ENCODE measurements around the gene EGFR. TPM values are rescaled to one million over a fixed set of nuclear protein-coding genes. Genes with fewer than 3 reads are reported as not detected.

The EGFR gene
- total and polyA plus RNA-seq, 4 donors, result 24.1 to 57.6 (median 29.9) TPM

GRCh38 chr7:55206235-55207029 lies 187.6 kb downstream of the EGFR start:
- no peak for DNase-seq (ENCODE audit: low read depth in 4 of 6, low spot score in 6 of 6)
- Histone ChIP-seq H3K4me3 (ENCODE audit: low read depth, low read length) (no peak overlapping the region), H3K27me3 (ENCODE audit: control insufficient read depth, insufficient read depth, low read length) (no peaks in the 10 kb centered on the region), H3K27ac (ENCODE audit: low read depth, low read length) (no peak overlapping the region), H3K36me3 (ENCODE audit: control insufficient read depth, insufficient read depth, low read length) (peaks cover 27% of the 10 kb centered on the region), H3K9me3 (ENCODE audit: control insufficient read depth, insufficient read depth, low read length) (no peaks in the 10 kb centered on the region), H3K4me1 (ENCODE audit: control insufficient read depth, insufficient read depth, low read length) (peaks cover 4% of the 10 kb centered on the region)
- WGBS (ENCODE audit: insufficient coverage), result 94% methylated on average over 7 of the region's 9 CpGs

DNA sequence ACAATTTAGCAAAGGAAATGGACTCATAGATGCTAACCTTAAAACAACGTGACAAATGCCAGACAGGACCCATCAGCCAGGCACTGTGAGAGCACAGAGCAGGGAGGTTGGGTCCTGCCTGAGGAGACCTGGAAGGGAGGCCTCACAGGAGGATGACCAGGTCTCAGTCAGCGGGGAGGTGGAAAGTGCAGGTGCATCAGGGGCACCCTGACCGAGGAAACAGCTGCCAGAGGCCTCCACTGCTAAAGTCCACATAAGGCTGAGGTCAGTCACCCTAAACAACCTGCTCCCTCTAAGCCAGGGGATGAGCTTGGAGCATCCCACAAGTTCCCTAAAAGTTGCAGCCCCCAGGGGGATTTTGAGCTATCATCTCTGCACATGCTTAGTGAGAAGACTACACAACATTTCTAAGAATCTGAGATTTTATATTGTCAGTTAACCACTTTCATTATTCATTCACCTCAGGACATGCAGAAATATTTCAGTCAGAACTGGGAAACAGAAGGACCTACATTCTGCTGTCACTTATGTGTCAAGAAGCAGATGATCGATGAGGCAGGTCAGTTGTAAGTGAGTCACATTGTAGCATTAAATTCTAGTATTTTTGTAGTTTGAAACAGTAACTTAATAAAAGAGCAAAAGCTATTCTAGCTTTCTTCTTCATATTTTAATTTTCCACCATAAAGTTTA lies 188.8 kb downstream of the EGFR start:
- 91% methylated on average over 2 of the region's 4 CpGs for WGBS (ENCODE audit: insufficient coverage)
- peaks cover 21% of the 10 kb centered on the region for H3K36me3 ChIP-seq (ENCODE audit: control insufficient read depth, insufficient read depth, low read length)
- H3K4me3 ChIP-seq (ENCODE audit: low read depth, low read length), result no peak overlapping the region
- no peaks in the 10 kb centered on the region for H3K27me3 ChIP-seq (ENCODE audit: control insufficient read depth, insufficient read depth, low read length)
- no peaks in the 10 kb centered on the region for H3K9me3 ChIP-seq (ENCODE audit: control insufficient read depth, insufficient read depth, low read length)
- no peak overlapping the region for H3K27ac ChIP-seq (ENCODE audit: low read depth, low read length)
- no peak for DNase-seq (ENCODE audit: low read depth in 4 of 6, low spot score in 6 of 6)
- H3K4me1 ChIP-seq (ENCODE audit: control insufficient read depth, insufficient read depth, low read length), result peaks cover 10% of the 10 kb centered on the region

GRCh38 chr7:55209366-55209765 lies 190.5 kb downstream of the EGFR start:
- Histone ChIP-seq H3K9me3 (ENCODE audit: control insufficient read depth, insufficient read depth, low read length) (no peaks in the 10 kb centered on the region), H3K4me1 (ENCODE audit: control insufficient read depth, insufficient read depth, low read length) (peaks cover 21% of the 10 kb centered on the region), H3K27ac (ENCODE audit: low read depth, low read length) (no peak overlapping the region), H3K36me3 (ENCODE audit: control insufficient read depth, insufficient read depth, low read length) (peaks cover 9% of the 10 kb centered on the region), H3K27me3 (ENCODE audit: control insufficient read depth, insufficient read depth, low read length) (no peaks in the 10 kb centered on the region), H3K4me3 (ENCODE audit: low read depth, low read length) (no peak overlapping the region)
- no peak for DNase-seq (ENCODE audit: low read depth in 4 of 6, low spot score in 6 of 6)
- 67% methylated on average over 3 of the region's 4 CpGs for WGBS (ENCODE audit: insufficient coverage)

GRCh38 chr7:55210176-55210575 lies 191.4 kb downstream of the EGFR start:
- Histone ChIP-seq H3K27ac (ENCODE audit: low read depth, low read length) (no peak overlapping the region), H3K4me1 (ENCODE audit: control insufficient read depth, insufficient read depth, low read length) (peaks cover 21% of the 10 kb centered on the region), H3K4me3 (ENCODE audit: low read depth, low read length) (no peak overlapping the region), H3K27me3 (ENCODE audit: control insufficient read depth, insufficient read depth, low read length) (no peaks in the 10 kb centered on the region), H3K36me3 (ENCODE audit: control insufficient read depth, insufficient read depth, low read length) (peaks cover 2% of the 10 kb centered on the region), H3K9me3 (ENCODE audit: control insufficient read depth, insufficient read depth, low read length) (no peaks in the 10 kb centered on the region)
- DNase-seq (ENCODE audit: low read depth in 4 of 6, low spot score in 6 of 6), result no peak
- 96% methylated on average over 4 of the region's 4 CpGs for WGBS (ENCODE audit: insufficient coverage)

- WGBS (ENCODE audit: insufficient coverage), result no CpG with 5 or more reads among the region's 1 CpG
- peaks cover 21% of the 10 kb centered on the region for H3K4me1 ChIP-seq (ENCODE audit: control insufficient read depth, insufficient read depth, low read length)
- no peak overlapping the region for H3K27ac ChIP-seq (ENCODE audit: low read depth, low read length)
- no peaks in the 10 kb centered on the region for H3K36me3 ChIP-seq (ENCODE audit: control insufficient read depth, insufficient read depth, low read length)
- no peak overlapping the region for H3K4me3 ChIP-seq (ENCODE audit: low read depth, low read length)
- no peak for DNase-seq (ENCODE audit: low read depth in 4 of 6, low spot score in 6 of 6)
- H3K27me3 ChIP-seq (ENCODE audit: control insufficient read depth, insufficient read depth, low read length), result no peaks in the 10 kb centered on the region
- no peaks in the 10 kb centered on the region for H3K9me3 ChIP-seq (ENCODE audit: control insufficient read depth, insufficient read depth, low read length)
Measured at GRCh38 chr7:55210716-55211115, 191.9 kb downstream of the EGFR start.

DNA sequence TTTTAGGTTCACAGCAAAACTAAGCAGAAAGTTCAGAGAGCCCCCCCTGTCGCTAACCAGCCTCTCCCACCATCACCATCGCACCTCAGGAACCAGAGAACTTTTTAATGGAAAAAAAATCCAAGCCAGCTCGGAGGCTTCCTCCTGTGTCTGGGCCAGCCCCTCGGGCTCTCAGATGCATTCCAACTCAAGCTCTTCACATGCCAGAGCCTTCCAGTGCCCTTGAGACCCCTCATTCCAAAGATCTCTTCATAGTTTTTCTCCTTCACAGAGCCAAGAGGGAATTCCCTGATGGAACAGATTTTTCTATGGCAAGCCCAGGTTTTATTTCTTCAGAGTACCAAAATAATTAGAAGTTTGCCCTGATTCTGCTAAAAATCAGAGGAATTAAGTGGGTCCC lies 192.9 kb downstream of the EGFR start:
- H3K36me3 ChIP-seq (ENCODE audit: control insufficient read depth, insufficient read depth, low read length), result no peaks in the 10 kb centered on the region
- no peaks in the 10 kb centered on the region for H3K27me3 ChIP-seq (ENCODE audit: control insufficient read depth, insufficient read depth, low read length)
- 77% methylated on average over 3 of the region's 4 CpGs for WGBS (ENCODE audit: insufficient coverage)
- H3K4me3 ChIP-seq (ENCODE audit: low read depth, low read length), result no peak overlapping the region
- peaks cover 21% of the 10 kb centered on the region for H3K4me1 ChIP-seq (ENCODE audit: control insufficient read depth, insufficient read depth, low read length)
- DNase-seq (ENCODE audit: low read depth in 4 of 6, low spot score in 6 of 6), result no peak
- no peaks in the 10 kb centered on the region for H3K9me3 ChIP-seq (ENCODE audit: control insufficient read depth, insufficient read depth, low read length)
- no peak overlapping the region for H3K27ac ChIP-seq (ENCODE audit: low read depth, low read length)

GRCh38 chr7:55212176-55212575 lies 193.4 kb downstream of the EGFR start:
- Histone ChIP-seq H3K36me3 (ENCODE audit: control insufficient read depth, insufficient read depth, low read length) (no peaks in the 10 kb centered on the region), H3K9me3 (ENCODE audit: control insufficient read depth, insufficient read depth, low read length) (no peaks in the 10 kb centered on the region), H3K4me3 (ENCODE audit: low read depth, low read length) (no peak overlapping the region), H3K4me1 (ENCODE audit: control insufficient read depth, insufficient read depth, low read length) (peaks cover 21% of the 10 kb centered on the region), H3K27me3 (ENCODE audit: control insufficient read depth, insufficient read depth, low read length) (no peaks in the 10 kb centered on the region), H3K27ac (ENCODE audit: low read depth, low read length) (no peak overlapping the region)
- no peak for DNase-seq (ENCODE audit: low read depth in 4 of 6, low spot score in 6 of 6)
- WGBS (ENCODE audit: insufficient coverage), result 90% methylated on average over 2 of the region's 8 CpGs

DNA sequence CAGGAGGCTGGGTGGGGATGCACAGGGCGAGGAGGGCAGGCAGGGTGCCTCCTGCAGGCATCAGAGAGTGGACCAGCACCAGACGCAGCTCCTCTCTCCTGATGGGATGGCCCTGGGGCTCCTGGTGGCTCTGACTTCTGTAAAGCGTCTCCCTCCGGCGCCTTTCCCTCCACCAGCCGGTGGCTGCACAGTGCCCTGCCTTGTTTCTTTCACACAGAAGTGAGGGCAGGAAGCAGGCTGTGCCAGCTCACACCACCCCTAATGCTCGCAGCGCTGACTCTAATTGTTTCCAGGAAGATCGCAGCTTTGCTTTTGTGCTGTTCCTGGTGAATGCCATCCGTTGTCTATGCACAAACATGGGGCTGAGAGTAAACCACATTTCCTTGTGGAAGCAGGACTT lies 194.0 kb downstream of the EGFR start:
- peak in 3 of 6 donors; percentile 31 to 71 (median 53) for DNase-seq (ENCODE audit: low read depth in 4 of 6, low spot score in 6 of 6)
- Histone ChIP-seq H3K36me3 (ENCODE audit: control insufficient read depth, insufficient read depth, low read length) (no peaks in the 10 kb centered on the region), H3K4me1 (ENCODE audit: control insufficient read depth, insufficient read depth, low read length) (peaks cover 21% of the 10 kb centered on the region), H3K27me3 (ENCODE audit: control insufficient read depth, insufficient read depth, low read length) (no peaks in the 10 kb centered on the region), H3K4me3 (ENCODE audit: low read depth, low read length) (no peak overlapping the region), H3K9me3 (ENCODE audit: control insufficient read depth, insufficient read depth, low read length) (no peaks in the 10 kb centered on the region), H3K27ac (ENCODE audit: low read depth, low read length) (no peak overlapping the region)
- 33% methylated on average over 10 of the region's 10 CpGs for WGBS (ENCODE audit: insufficient coverage)

DNA sequence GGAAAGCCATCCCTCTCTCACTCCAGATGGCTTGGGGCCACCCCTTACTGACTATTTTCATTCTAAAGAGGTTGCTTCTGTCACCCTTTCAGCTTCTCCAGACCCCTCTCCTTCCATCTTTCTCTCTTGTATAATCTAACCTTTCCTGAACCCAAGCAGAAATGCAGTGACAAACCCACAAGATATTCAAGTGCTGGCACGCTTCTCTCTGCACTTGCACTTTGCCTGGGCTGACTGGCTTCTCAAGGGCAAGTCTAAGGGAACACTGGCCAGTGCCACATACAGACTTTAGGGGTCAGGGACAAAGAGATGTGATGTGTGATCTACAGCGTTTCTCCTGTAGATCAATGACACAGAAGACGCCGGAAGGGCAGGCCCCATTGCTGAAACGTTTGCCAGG lies 195.9 kb downstream of the EGFR start:
- H3K27ac ChIP-seq (ENCODE audit: low read depth, low read length), result no peak overlapping the region
- no peaks in the 10 kb centered on the region for H3K27me3 ChIP-seq (ENCODE audit: control insufficient read depth, insufficient read depth, low read length)
- H3K4me3 ChIP-seq (ENCODE audit: low read depth, low read length), result no peak overlapping the region
- H3K4me1 ChIP-seq (ENCODE audit: control insufficient read depth, insufficient read depth, low read length), result peaks cover 21% of the 10 kb centered on the region
- 81% methylated on average over 4 of the region's 5 CpGs for WGBS (ENCODE audit: insufficient coverage)
- DNase-seq (ENCODE audit: low read depth in 4 of 6, low spot score in 6 of 6), result no peak
- H3K36me3 ChIP-seq (ENCODE audit: control insufficient read depth, insufficient read depth, low read length), result no peaks in the 10 kb centered on the region
- no peaks in the 10 kb centered on the region for H3K9me3 ChIP-seq (ENCODE audit: control insufficient read depth, insufficient read depth, low read length)

GRCh38 chr7:55223023-55223422 lies 204.2 kb downstream of the EGFR start:
- no peak overlapping the region for H3K4me3 ChIP-seq (ENCODE audit: low read depth, low read length)
- 85% methylated on average over 9 of the region's 9 CpGs for WGBS (ENCODE audit: insufficient coverage)
- H3K27ac ChIP-seq (ENCODE audit: low read depth, low read length), result no peak overlapping the region
- H3K36me3 ChIP-seq (ENCODE audit: control insufficient read depth, insufficient read depth, low read length), result no peaks in the 10 kb centered on the region
- DNase-seq (ENCODE audit: low read depth in 4 of 6, low spot score in 6 of 6), result no peak
- H3K9me3 ChIP-seq (ENCODE audit: control insufficient read depth, insufficient read depth, low read length), result no peaks in the 10 kb centered on the region
- no peaks in the 10 kb centered on the region for H3K4me1 ChIP-seq (ENCODE audit: control insufficient read depth, insufficient read depth, low read length)
- H3K27me3 ChIP-seq (ENCODE audit: control insufficient read depth, insufficient read depth, low read length), result no peaks in the 10 kb centered on the region
